ENCODE results near the gene FRAS1. TPM values are rescaled to one million over a fixed set of nuclear protein-coding genes. Genes with fewer than 3 reads are reported as not detected.

FRAS1 gene
- total RNA-seq, 1 experiment from 2014 or later, result 0.23 TPM

- no peak overlapping the region for H3K27ac ChIP-seq (ENCODE audit: low read length)
- BruUV-seq (replicated peaks), result no TSS peak
- intact Hi-C loops (cut with micrococcal nuclease; ENCODE audit: unreplicated experiment), result loop anchor here (5.0 kb wide), 1 partner anchor 561 kb away; no protein-coding TSS in a partner anchor
- H3K4me1 ChIP-seq (ENCODE audit: control insufficient read depth, insufficient read depth, low read length), result no peaks in the 10 kb centered on the region
- DNase-seq (ENCODE audit: low read depth, low spot score), result no peak
- H3K36me3 ChIP-seq (ENCODE audit: control insufficient read depth, insufficient read depth, low read length), result no peaks in the 10 kb centered on the region
- in situ Hi-C loops (cut with HindIII; ENCODE audit: low pct_unique_long_range_greater_than_20kb, low sequenced_read_pairs), result no loop called here
- no peak for ATAC-seq
- H3K4me3 ChIP-seq (ENCODE audit: low read depth in 2 of 2, low read length in 2 of 2), result no peak overlapping the region
- no peak for TF ChIP-seq SIN3A (IDR thresholded peaks at IDR 0.05; ENCODE audit: borderline replicate concordance, insufficient read depth, low read depth, low read length)
- TF ChIP-seq TCF7L2 (IDR thresholded peaks at IDR 0.05; ENCODE audit: low read depth, low read length), result no peak
- no peak for TF ChIP-seq REST (IDR thresholded peaks at IDR 0.05; ENCODE audit: insufficient read depth in 1 of 2, low read depth in 2 of 2, low read length in 1 of 2)
- no peak for TF ChIP-seq POLR2AphosphoS5 (IDR thresholded peaks at IDR 0.05; ENCODE audit: low read depth, low read length)
- TF ChIP-seq CTCF (IDR thresholded peaks at IDR 0.05), result no peak
- CTCF ChIA-PET, result no interaction called here
- H3K9me3 ChIP-seq (ENCODE audit: control insufficient read depth, insufficient read depth, low read depth, low read length), result no peaks in the 10 kb centered on the region
- POLR2A ChIA-PET, result no interaction called here
- H3K27me3 ChIP-seq (ENCODE audit: control insufficient read depth, insufficient read depth, low read length), result no peaks in the 10 kb centered on the region
These were observed 461.4 kb downstream of the FRAS1 start for GRCh38 chr4:78518561-78518960.

GRCh38 chr4:78519962-78520361 is 462.8 kb downstream of the FRAS1 start:
- intact Hi-C loops (cut with micrococcal nuclease; ENCODE audit: unreplicated experiment), result loop anchor here (5.0 kb wide), 1 partner anchor 563 kb away; no protein-coding TSS in a partner anchor
- CTCF ChIA-PET, result no interaction called here
- TF ChIP-seq CTCF (IDR thresholded peaks at IDR 0.05) (no peak), TCF7L2 (IDR thresholded peaks at IDR 0.05; ENCODE audit: low read depth, low read length) (no peak), SIN3A (IDR thresholded peaks at IDR 0.05; ENCODE audit: borderline replicate concordance, insufficient read depth, low read depth, low read length) (no peak), POLR2AphosphoS5 (IDR thresholded peaks at IDR 0.05; ENCODE audit: low read depth, low read length) (no peak), REST (IDR thresholded peaks at IDR 0.05; ENCODE audit: insufficient read depth in 1 of 2, low read depth in 2 of 2, low read length in 1 of 2) (no peak)
- H3K36me3 ChIP-seq (ENCODE audit: control insufficient read depth, insufficient read depth, low read length), result no peaks in the 10 kb centered on the region
- H3K27ac ChIP-seq (ENCODE audit: low read length), result no peak overlapping the region
- H3K27me3 ChIP-seq (ENCODE audit: control insufficient read depth, insufficient read depth, low read length), result no peaks in the 10 kb centered on the region
- BruUV-seq (replicated peaks), result no TSS peak
- in situ Hi-C loops (cut with HindIII; ENCODE audit: low pct_unique_long_range_greater_than_20kb, low sequenced_read_pairs), result no loop called here
- H3K9me3 ChIP-seq (ENCODE audit: control insufficient read depth, insufficient read depth, low read depth, low read length), result no peaks in the 10 kb centered on the region
- POLR2A ChIA-PET, result no interaction called here
- no peaks in the 10 kb centered on the region for H3K4me1 ChIP-seq (ENCODE audit: control insufficient read depth, insufficient read depth, low read length)
- no peak overlapping the region for H3K4me3 ChIP-seq (ENCODE audit: low read depth in 2 of 2, low read length in 2 of 2)
- ATAC-seq (no peak), DNase-seq (ENCODE audit: low read depth, low spot score) (no peak)

Measured in Panc1 (cell line).